GM11168 (cell line): ENCODE measurements around the gene SLC10A7.

Source experiments
- in situ Hi-C: fragments of 300-500 bp; cut with MboI; formaldehyde crosslinking; loops from one replicate; pipeline ENCODE4 v1.12.0; 2022; ENCODE audit warnings: low sequenced_read_pairs; ENCODE audit not compliant: unreplicated experiment

SLC10A7 gene

GRCh38 chr4:146238107-146238506 is 283.6 kb downstream of the SLC10A7 start:
- in situ Hi-C loops: loop anchor here (5.0 kb wide), 1 partner anchor 864 kb away; no protein-coding TSS in a partner anchor

GRCh38 chr4:146237092-146237491 is 284.6 kb downstream of the SLC10A7 start:
- in situ Hi-C loops: loop anchor here (5.0 kb wide), 1 partner anchor 865 kb away; no protein-coding TSS in a partner anchor

GRCh38 chr4:146236216-146236615 is 285.5 kb downstream of the SLC10A7 start:
- in situ Hi-C loops: loop anchor here (5.0 kb wide), 1 partner anchor 866 kb away; no protein-coding TSS in a partner anchor

GRCh38 chr4:146235654-146236177 is 286.0 kb downstream of the SLC10A7 start:
- in situ Hi-C loops: loop anchor here (5.0 kb wide), 1 partner anchor 867 kb away; no protein-coding TSS in a partner anchor

- in situ Hi-C loops: no loop called here
Observed at GRCh38 chr4:146232131-146232722, 289.5 kb downstream of the SLC10A7 start.

- in situ Hi-C loops: no loop called here
Observed at GRCh38 chr4:146229406-146229805, 292.3 kb downstream of the SLC10A7 start.

- in situ Hi-C loops: no loop called here
Observed at GRCh38 chr4:146224326-146224966, 297.3 kb downstream of the SLC10A7 start.

GRCh38 chr4:146222313-146222712 is 299.4 kb downstream of the SLC10A7 start:
- in situ Hi-C loops: no loop called here

GRCh38 chr4:146214238-146214637 is 307.5 kb downstream of the SLC10A7 start, which contains the start of gene REELD1:
REELD1 (plus strand) TSS chr4:146214538; CDS start chr4:146216953, 2,415 bp downstream.
- in situ Hi-C loops: no loop called here

GRCh38 chr4:146212781-146213180 is 309.0 kb downstream of the SLC10A7 start:
- in situ Hi-C loops: no loop called here

- in situ Hi-C loops: no loop called here
Observed at GRCh38 chr4:146211440-146211839, 310.3 kb downstream of the SLC10A7 start.

GRCh38 chr4:146210890-146211289 is 310.9 kb downstream of the SLC10A7 start:
- in situ Hi-C loops: no loop called here

GRCh38 chr4:146207410-146207809 is 314.3 kb downstream of the SLC10A7 start:
- in situ Hi-C loops: no loop called here
